ENCODE measurements around the gene NOX3. TPM values are rescaled to one million over a fixed set of nuclear protein-coding genes. Genes with fewer than 3 reads are reported as not detected.
"Not testable (repeated sequence)": the region's sequence is repeated elsewhere in the genome, so short reads cannot be mapped to it uniquely, and the experiment has no call there.

The NOX3 gene
- total and polyA plus RNA-seq, 10 donors, result 0.03 TPM; not detected in 8

- Histone ChIP-seq H3K4me3 (no peak overlapping the region), H3K36me3 (no peaks in the 10 kb centered on the region), H3K27ac (no peak overlapping the region), H3K27me3 (replicated peaks in 1 of 7) (no peaks in the 10 kb centered on the region), H3K4me1 (peaks cover 0 to 22% (median 5%) of the 10 kb centered on the region in 6 donors), H3K9me3 (peaks cover 0 to 3% (median 0%) of the 10 kb centered on the region in 8 donors)
- TF ChIP-seq POLR2AphosphoS5 (IDR thresholded peaks at IDR 0.05) (no peak), POLR2A (IDR thresholded peaks at IDR 0.05) (no peak), CTCF (IDR thresholded peaks at IDR 0.05 in 8 of 11, conservative IDR thresholded peaks at IDR 0.05 in 3 of 11) (no peak)
- DNase-seq, result no peak
- 82 to 96% (median 91%) methylated on average over 3 of the region's 3 CpGs for WGBS, 5 donors
- intact Hi-C loops (cut with DNase I; ENCODE audit: low total_unique reads), result no loop called here
Measured at GRCh38 chr6:155493026-155493693, 37.5 kb upstream of the NOX3 start.

GRCh38 chr6:155492061-155492735 lies 36.6 kb upstream of the NOX3 start:
- Histone ChIP-seq H3K4me3 (no peak overlapping the region), H3K9me3 (peaks cover 0 to 3% (median 0%) of the 10 kb centered on the region in 8 donors), H3K27ac (no peak overlapping the region), H3K4me1 (peaks cover 0 to 22% (median 5%) of the 10 kb centered on the region in 6 donors), H3K27me3 (replicated peaks in 1 of 7) (no peaks in the 10 kb centered on the region), H3K36me3 (no peaks in the 10 kb centered on the region)
- TF ChIP-seq CTCF (IDR thresholded peaks at IDR 0.05 in 8 of 11, conservative IDR thresholded peaks at IDR 0.05 in 3 of 11) (no peak), POLR2AphosphoS5 (IDR thresholded peaks at IDR 0.05) (no peak), POLR2A (IDR thresholded peaks at IDR 0.05) (no peak)
- 87 to 99% (median 96%) methylated on average over 2 of the region's 2 CpGs for WGBS, 5 donors
- intact Hi-C loops (cut with DNase I; ENCODE audit: low total_unique reads), result no loop called here
- no peak for DNase-seq

- Histone ChIP-seq H3K27ac (no peak overlapping the region), H3K4me3 (no peak overlapping the region), H3K36me3 (no peaks in the 10 kb centered on the region), H3K27me3 (replicated peaks in 1 of 7) (no peaks in the 10 kb centered on the region), H3K4me1 (peaks cover 0 to 22% (median 5%) of the 10 kb centered on the region in 6 donors), H3K9me3 (peaks cover 0 to 3% (median 0%) of the 10 kb centered on the region in 8 donors)
- TF ChIP-seq POLR2A (IDR thresholded peaks at IDR 0.05), result no peak
- no peak for TF ChIP-seq POLR2AphosphoS5 (IDR thresholded peaks at IDR 0.05)
- no peak for TF ChIP-seq CTCF (IDR thresholded peaks at IDR 0.05 in 8 of 11, conservative IDR thresholded peaks at IDR 0.05 in 3 of 11)
- no peak for DNase-seq
- intact Hi-C loops (cut with DNase I; ENCODE audit: low total_unique reads), result no loop called here
- WGBS, 5 donors, result 88 to 100% (median 91%) methylated on average over 1 of the region's 1 CpG
Measured at GRCh38 chr6:155491421-155491820, 35.8 kb upstream of the NOX3 start.

GRCh38 chr6:155488197-155488596 lies 32.6 kb upstream of the NOX3 start:
- DNase-seq; intact Hi-C loops (cut with DNase I; ENCODE audit: low total_unique reads); H3K4me1 ChIP-seq; H3K36me3 ChIP-seq; H3K27ac ChIP-seq; H3K4me3 ChIP-seq; H3K27me3 ChIP-seq (replicated peaks in 1 of 7); H3K9me3 ChIP-seq: not testable (repeated sequence)
- WGBS, 5 donors, result 86 to 97% (median 93%) methylated on average over 6 of the region's 6 CpGs
